Sigmoid colon (tissue), 7 donors: ENCODE data around the gene CARD14. TPM values are rescaled to one million over a fixed set of nuclear protein-coding genes. Genes with fewer than 3 reads are reported as not detected.

Experiments used
- DNase-seq: peaks from one replicate; pipeline ENCODE4 v3.0.0-alpha.2; 2019
- H3K27ac ChIP-seq, 4 donors: fragments of 200-600 bp; sonication (generic); one replicate each; pipeline ENCODE4 v1.5.1; 2016 to 2019; ENCODE audit warnings: mild to moderate bottlenecking in 1 of 4
- H3K27me3 ChIP-seq, 3 donors: fragments of 200-600 bp; sonication (generic); one replicate each; pipeline ENCODE4 v1.5.1; 2019; ENCODE audit warnings: mild to moderate bottlenecking in 1 of 3
- H3K36me3 ChIP-seq, 4 donors: fragments of 200-600 bp; sonication (generic); one replicate each; pipeline ENCODE4 v1.5.1; 2016 to 2019
- H3K4me1 ChIP-seq, 4 donors: fragments of 200-600 bp; sonication (generic); one replicate each; pipeline ENCODE4 v1.5.1; 2017 to 2019
- H3K4me3 ChIP-seq, 4 donors: fragments of 200-600 bp; sonication (generic); one replicate each; pipeline ENCODE4 v1.5.1; 2017 to 2019; ENCODE audit warnings: mild to moderate bottlenecking in 2 of 4, moderate library complexity in 1 of 4
- H3K9me3 ChIP-seq, 4 donors: fragments of 200-600 bp in 3 of 4; sonication (generic) in 3 of 4; one replicate each; pipeline versions ENCODE4 v1.5.1 to v1.6.1; 2013 to 2019
- EP300 ChIP-seq, 4 donors: sonication (generic); formaldehyde crosslinking; IDR thresholded peaks; one replicate each; pipeline ENCODE4 v1.6.1; 2017; ENCODE audit warnings: antibody characterized with exemption in 4 of 4
- POLR2A ChIP-seq, 2 donors: fragments of 450-650 bp; IDR thresholded peaks; one replicate each; pipeline ENCODE4 v1.6.1; 2016; ENCODE audit warnings: antibody characterized with exemption in 2 of 2, mild to moderate bottlenecking in 2 of 2, moderate library complexity in 2 of 2
- POLR2AphosphoS5 ChIP-seq, 4 donors: sonication (generic); formaldehyde crosslinking; IDR thresholded peaks; one replicate each; pipeline ENCODE4 v1.6.1; 2017; ENCODE audit warnings: antibody characterized with exemption in 4 of 4
- WGBS, 2 donors: extraction: QIAGEN DNeasy Blood & Tissue Kit; methylation state at CpG; one replicate each; pipeline ENCODE4 v1.1.7; 2013; 5-methylcytosine and 5-hydroxymethylcytosine counted together
- intact Hi-C: fragments of 100-400 bp; cut with DNase I; formaldehyde crosslinking; loops from one replicate; pipeline ENCODE4 v1.15.1; 2023
- polyA plus RNA-seq, 3 donors: library from polyadenylated mRNA; stranded (reverse); fragments of 200-250 nt; gene quantifications; one replicate each; pipeline ENCODE4 v1.2.3, GENCODE V29; 2013
- total RNA-seq, 4 donors: library from RNA; depleted of rRNA; stranded (reverse); fragments of >200 nt; gene quantifications; one replicate each; pipeline ENCODE4 v1.1.0, GENCODE V29; 2016
- TF ChIP-seq, protein P1 (sequence below), 4 experiments: fragments of 450-650 bp in 3 of 4; fragments of 200-600 bp in 1 of 4; IDR thresholded peaks; one replicate each; pipeline ENCODE4 v1.5.1; 2016 to 2019; ENCODE audit warnings: antibody characterized with exemption in 4 of 4, mild to moderate bottlenecking in 3 of 4, moderate library complexity in 2 of 4
- donor health status: healthy with polysubstance abuse.
- donor health status: Bipolar disorder and iron deficiency.
- donor health status: healthy.

Gene CARD14
- total and polyA plus RNA-seq, 7 donors, result 0.23 to 1.8 (median 1.5) TPM; not detected in 4

DNA sequence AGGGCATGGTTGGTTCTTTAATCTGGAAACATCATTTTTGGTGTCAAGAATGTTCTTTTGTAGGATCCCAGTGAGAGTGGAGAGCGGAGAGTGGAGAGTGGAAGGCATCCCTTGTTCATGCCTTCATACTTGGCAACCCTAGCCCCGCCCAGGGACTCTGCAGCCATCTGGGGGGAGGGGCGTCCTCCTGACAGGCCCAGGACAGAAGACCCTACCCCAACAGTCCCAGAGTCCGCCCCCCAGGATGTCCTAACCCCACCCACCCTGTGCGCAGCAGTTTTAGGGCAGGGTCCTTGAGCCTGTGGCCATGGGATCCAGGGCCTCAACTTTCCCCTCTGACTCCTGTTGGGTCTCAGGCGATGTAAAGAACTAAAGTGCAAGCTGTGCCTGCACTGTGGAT lies 54.9 kb downstream of the CARD14 start:
- WGBS, 2 donors, result 85 to 89% methylated on average over 6 of the region's 6 CpGs
- Histone ChIP-seq H3K27ac (no peak overlapping the region), H3K9me3 (no peaks in the 10 kb centered on the region), H3K4me3 (no peak overlapping the region), H3K4me1 (peaks cover 0 to 18% (median 13%) of the 10 kb centered on the region in 4 donors), H3K36me3 (peaks cover 0 to 42% (median 5%) of the 10 kb centered on the region in 4 donors), H3K27me3 (no peaks in the 10 kb centered on the region)
- TF ChIP-seq EP300 (IDR thresholded peaks at IDR 0.05) (no peak), POLR2AphosphoS5 (IDR thresholded peaks at IDR 0.05) (no peak), POLR2A (IDR thresholded peaks at IDR 0.05) (no peak)
- DNase-seq, result no peak
- intact Hi-C loops, result loop anchor here (5.0 kb wide), 2 partner anchors 38 to 122 kb away; partner anchors contain the start of genes GAA and RNF213

DNA sequence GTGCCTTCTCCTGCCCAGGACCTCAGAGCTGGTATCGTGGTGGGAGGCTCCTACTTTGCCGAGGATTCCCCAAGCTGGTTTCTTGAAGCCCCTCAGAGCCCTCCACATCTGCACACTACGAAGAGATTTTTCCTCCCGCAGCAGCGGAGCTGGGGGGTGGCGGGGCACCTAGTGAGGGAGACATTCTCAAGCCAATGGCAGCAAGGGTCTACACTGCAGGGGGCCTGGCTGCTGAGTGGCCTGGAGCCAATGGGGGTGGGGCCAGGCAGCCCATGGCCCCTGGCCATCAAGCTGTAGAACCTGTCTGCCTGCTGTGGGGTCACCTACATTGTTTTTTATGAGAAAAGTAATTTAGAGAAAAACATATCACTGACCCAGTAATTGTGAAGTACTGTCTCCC lies 55.4 kb downstream of the CARD14 start:
- 95% methylated on average over 6 of the region's 6 CpGs for WGBS, 2 donors
- no peaks in the 10 kb centered on the region for H3K9me3 ChIP-seq
- no peak overlapping the region for H3K27ac ChIP-seq
- H3K4me1 ChIP-seq, result peaks cover 0 to 15% (median 12%) of the 10 kb centered on the region in 4 donors
- no peak overlapping the region for H3K4me3 ChIP-seq
- H3K27me3 ChIP-seq, result no peaks in the 10 kb centered on the region
- TF ChIP-seq POLR2AphosphoS5 (IDR thresholded peaks at IDR 0.05), result no peak
- no peak for TF ChIP-seq EP300 (IDR thresholded peaks at IDR 0.05)
- TF ChIP-seq POLR2A (IDR thresholded peaks at IDR 0.05), result no peak
- TF ChIP-seq, protein P1, sequence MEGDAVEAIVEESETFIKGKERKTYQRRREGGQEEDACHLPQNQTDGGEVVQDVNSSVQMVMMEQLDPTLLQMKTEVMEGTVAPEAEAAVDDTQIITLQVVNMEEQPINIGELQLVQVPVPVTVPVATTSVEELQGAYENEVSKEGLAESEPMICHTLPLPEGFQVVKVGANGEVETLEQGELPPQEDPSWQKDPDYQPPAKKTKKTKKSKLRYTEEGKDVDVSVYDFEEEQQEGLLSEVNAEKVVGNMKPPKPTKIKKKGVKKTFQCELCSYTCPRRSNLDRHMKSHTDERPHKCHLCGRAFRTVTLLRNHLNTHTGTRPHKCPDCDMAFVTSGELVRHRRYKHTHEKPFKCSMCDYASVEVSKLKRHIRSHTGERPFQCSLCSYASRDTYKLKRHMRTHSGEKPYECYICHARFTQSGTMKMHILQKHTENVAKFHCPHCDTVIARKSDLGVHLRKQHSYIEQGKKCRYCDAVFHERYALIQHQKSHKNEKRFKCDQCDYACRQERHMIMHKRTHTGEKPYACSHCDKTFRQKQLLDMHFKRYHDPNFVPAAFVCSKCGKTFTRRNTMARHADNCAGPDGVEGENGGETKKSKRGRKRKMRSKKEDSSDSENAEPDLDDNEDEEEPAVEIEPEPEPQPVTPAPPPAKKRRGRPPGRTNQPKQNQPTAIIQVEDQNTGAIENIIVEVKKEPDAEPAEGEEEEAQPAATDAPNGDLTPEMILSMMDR (IDR thresholded peaks at IDR 0.05), result no peak
- H3K36me3 ChIP-seq, result peaks cover 0 to 44% (median 6%) of the 10 kb centered on the region in 4 donors
- intact Hi-C loops, result no loop called here
- DNase-seq, result no peak

DNA sequence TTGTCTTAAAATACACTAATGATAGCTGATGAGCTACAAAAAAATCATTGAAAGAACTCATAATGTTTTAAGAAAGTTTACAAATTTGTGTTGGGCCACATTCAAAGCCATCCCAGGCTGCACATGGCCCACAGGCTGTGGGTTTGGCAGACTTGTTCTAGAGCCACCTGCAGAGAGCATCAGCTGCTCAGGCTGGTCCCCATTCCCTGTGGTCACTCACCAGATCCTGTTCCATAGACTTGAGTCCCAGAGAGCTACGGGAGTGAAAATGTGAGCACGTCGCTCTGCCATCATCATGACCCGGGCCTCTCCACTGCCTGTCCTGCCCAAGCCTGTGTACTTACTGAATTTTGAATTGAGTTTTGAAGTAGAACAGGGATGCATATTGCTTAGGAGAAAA lies 57.3 kb downstream of the CARD14 start:
- no peak for DNase-seq
- H3K9me3 ChIP-seq, result peaks cover 0 to 4% (median 1%) of the 10 kb centered on the region in 4 donors
- intact Hi-C loops, result no loop called here

DNA sequence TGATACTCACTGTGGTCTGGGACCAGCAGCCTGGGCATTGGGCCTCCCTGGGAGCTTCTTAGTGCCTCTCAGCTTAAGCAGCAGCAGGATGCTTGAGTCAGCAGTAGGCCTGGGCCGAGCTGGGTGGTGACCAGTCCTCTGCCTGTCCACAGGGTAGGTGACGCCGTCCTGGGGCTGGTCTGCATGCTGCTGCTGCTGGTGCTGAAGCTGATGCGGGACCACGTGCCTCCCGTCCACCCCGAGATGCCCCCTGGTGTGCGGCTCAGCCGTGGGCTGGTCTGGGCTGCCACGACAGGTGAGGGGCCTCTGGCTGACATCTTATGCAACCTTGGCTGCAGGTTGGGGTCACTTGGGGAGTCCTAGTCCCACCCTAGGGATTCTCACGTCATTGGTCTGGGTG lies 57.8 kb downstream of the CARD14 start:
- DNase-seq, result no peak
- H3K36me3 ChIP-seq, result peaks cover 0 to 64% (median 11%) of the 10 kb centered on the region in 4 donors
- H3K9me3 ChIP-seq, result peaks cover 0 to 9% (median 3%) of the 10 kb centered on the region in 4 donors
- TF ChIP-seq POLR2A (IDR thresholded peaks at IDR 0.05), result no peak
- no peak overlapping the region for H3K4me3 ChIP-seq
- intact Hi-C loops, result no loop called here
- no peaks in the 10 kb centered on the region for H3K27me3 ChIP-seq
- no peak overlapping the region for H3K27ac ChIP-seq
- 95% methylated on average over 11 of the region's 11 CpGs for WGBS, 2 donors
- peaks cover 0 to under 1% (median 0%) of the 10 kb centered on the region in 4 donors for H3K4me1 ChIP-seq

More for the DNA sequence above, 57.3 kb downstream of the CARD14 start:
- Histone ChIP-seq H3K4me1 (peaks cover 0 to 5% (median 0%) of the 10 kb centered on the region in 4 donors), H3K27ac (no peak overlapping the region), H3K4me3 (no peak overlapping the region), H3K36me3 (peaks cover 0 to 59% (median 9%) of the 10 kb centered on the region in 4 donors), H3K27me3 (no peaks in the 10 kb centered on the region)
- WGBS, 2 donors, result 95 to 96% methylated on average over 4 of the region's 4 CpGs
- TF ChIP-seq EP300 (IDR thresholded peaks at IDR 0.05) (no peak), POLR2A (IDR thresholded peaks at IDR 0.05) (no peak), POLR2AphosphoS5 (IDR thresholded peaks at IDR 0.05) (no peak)
- TF ChIP-seq, protein P1 (IDR thresholded peaks at IDR 0.05), result no peak

DNA sequence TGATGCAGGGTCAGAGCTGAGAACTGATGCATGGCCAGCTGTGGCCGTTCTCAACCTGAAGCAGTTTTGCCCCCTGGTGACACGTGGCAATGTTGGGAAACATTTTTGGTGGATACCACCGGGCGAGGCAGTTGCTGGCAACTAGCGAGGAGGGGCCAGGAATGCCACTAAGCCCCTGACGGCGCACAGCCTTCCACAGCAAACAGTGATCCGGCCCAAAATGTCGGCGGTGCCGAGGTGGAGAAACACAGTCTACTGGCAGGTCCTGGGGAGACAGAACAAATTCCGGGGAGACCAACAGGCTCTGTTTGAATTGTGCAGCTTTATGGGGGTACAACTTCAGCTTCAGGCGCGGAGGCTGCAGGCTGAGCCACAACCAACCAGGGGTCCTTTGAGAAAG lies 58.6 kb downstream of the CARD14 start:
- intact Hi-C loops, result no loop called here
- Histone ChIP-seq H3K27ac (no peak overlapping the region), H3K36me3 (peaks cover 0 to 71% (median 17%) of the 10 kb centered on the region in 4 donors), H3K4me3 (no peak overlapping the region), H3K9me3 (peaks cover 0 to 13% (median 8%) of the 10 kb centered on the region in 4 donors), H3K27me3 (no peaks in the 10 kb centered on the region), H3K4me1 (no peaks in the 10 kb centered on the region)
- TF ChIP-seq, protein P1 (IDR thresholded peaks at IDR 0.05), result no peak
- TF ChIP-seq POLR2AphosphoS5 (IDR thresholded peaks at IDR 0.05), result no peak
- no peak for TF ChIP-seq EP300 (IDR thresholded peaks at IDR 0.05)
- TF ChIP-seq POLR2A (IDR thresholded peaks at IDR 0.05), result no peak
- 93 to 95% methylated on average over 14 of the region's 14 CpGs for WGBS, 2 donors
- no peak for DNase-seq

DNA sequence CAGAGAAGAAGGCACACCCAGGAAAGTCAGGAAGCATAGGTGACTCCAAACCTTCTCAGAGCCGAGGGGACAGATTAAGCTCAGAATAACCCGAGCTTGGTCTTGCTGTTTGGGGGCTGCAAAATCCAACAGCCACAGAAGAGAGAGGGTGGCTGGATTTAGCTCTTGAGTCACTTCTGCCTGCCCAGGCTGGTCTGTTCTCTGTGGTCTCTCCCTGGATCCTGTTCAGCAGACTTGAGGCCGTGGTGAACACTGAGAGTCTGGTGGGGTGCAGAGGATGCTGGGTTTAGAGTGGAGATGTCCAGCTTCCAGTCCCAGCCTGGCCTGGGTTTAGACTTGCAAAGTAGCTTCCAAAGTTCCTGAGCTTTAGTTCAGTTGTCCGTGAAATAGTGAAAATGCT lies 59.2 kb downstream of the CARD14 start:
- peaks cover 0 to 13% (median 8%) of the 10 kb centered on the region in 4 donors for H3K9me3 ChIP-seq
- WGBS, 2 donors, result 92 to 93% methylated on average over 4 of the region's 4 CpGs
- DNase-seq, result no peak
- no peak overlapping the region for H3K27ac ChIP-seq
- H3K27me3 ChIP-seq, result no peaks in the 10 kb centered on the region
- TF ChIP-seq POLR2AphosphoS5 (IDR thresholded peaks at IDR 0.05), result no peak
- TF ChIP-seq POLR2A (IDR thresholded peaks at IDR 0.05), result no peak
- TF ChIP-seq EP300 (IDR thresholded peaks at IDR 0.05), result no peak
- TF ChIP-seq, protein P1 (IDR thresholded peaks at IDR 0.05), result no peak
- intact Hi-C loops, result no loop called here
- H3K36me3 ChIP-seq, result peaks cover 0 to 75% (median 17%) of the 10 kb centered on the region in 4 donors
- H3K4me3 ChIP-seq, result no peak overlapping the region
- H3K4me1 ChIP-seq, result no peaks in the 10 kb centered on the region
